DOHH2 (cell line): Measurements from ENCODE around the gene RPA1.

ENCODE experiments used
- H3F3A ChIP-seq: fragments of 200-600 bp; sonication (generic), shearing (Covaris generic); 2 replicates; pipeline ENCODE4 v1.6.0; 2016; ENCODE audit warnings: antibody characterized with exemption, mild to moderate bottlenecking; ENCODE audit not compliant: control insufficient read depth, insufficient read depth
- H3K27ac ChIP-seq: fragments of 200-600 bp; sonication (generic); 2 replicates; pipeline ENCODE4 v1.5.1; 2014; ENCODE audit warnings: low read depth, mild to moderate bottlenecking, low read length, moderate library complexity
- H3K27me3 ChIP-seq: fragments of 200-600 bp; sonication (generic); 2 replicates; pipeline ENCODE4 v1.6.1; 2014; ENCODE audit warnings: mild to moderate bottlenecking, low read length, mixed read lengths; ENCODE audit not compliant: control insufficient read depth
- H3K36me3 ChIP-seq: fragments of 200-600 bp; sonication (generic); 2 replicates; pipeline ENCODE4 v1.6.1; 2014; ENCODE audit warnings: mild to moderate bottlenecking, low read length, moderate library complexity, mixed read lengths; ENCODE audit not compliant: control insufficient read depth
- H3K4me1 ChIP-seq: fragments of 200-600 bp; sonication (generic); 2 replicates; pipeline ENCODE4 v1.6.1; 2014; ENCODE audit warnings: mild to moderate bottlenecking, low read length, mixed read lengths; ENCODE audit not compliant: control insufficient read depth
- H3K4me2 ChIP-seq: fragments of 200-600 bp; sonication (generic); 2 replicates; pipeline ENCODE4 v1.6.0; 2014; ENCODE audit warnings: mild to moderate bottlenecking, low read length, moderate library complexity
- H3K4me3 ChIP-seq: fragments of 200-600 bp; sonication (generic); 2 replicates; pipeline ENCODE4 v1.5.1; 2014; ENCODE audit warnings: mild to moderate bottlenecking, low read length, mixed read lengths
- H3K79me2 ChIP-seq: fragments of 200-600 bp; sonication (generic); 2 replicates; pipeline ENCODE4 v1.6.1; 2014; ENCODE audit warnings: mild to moderate bottlenecking, low read length, mixed read lengths; ENCODE audit not compliant: control insufficient read depth
- H3K9me2 ChIP-seq: fragments of 200-600 bp; sonication (generic); replicated peaks from 2 replicates; pipeline ENCODE4 v1.6.1; 2014; ENCODE audit warnings: mild to moderate bottlenecking, low read length, mixed read lengths; ENCODE audit not compliant: control insufficient read depth
- H3K9me3 ChIP-seq: fragments of 200-600 bp; sonication (generic); 2 replicates; pipeline ENCODE4 v1.6.1; 2014; ENCODE audit warnings: antibody characterized with exemption, low read length, mixed read lengths; ENCODE audit not compliant: control insufficient read depth, insufficient read depth
- H4K20me1 ChIP-seq: fragments of 200-600 bp; sonication (generic); 2 replicates; pipeline ENCODE4 v1.6.0; 2014; ENCODE audit warnings: low read depth, mild to moderate bottlenecking, antibody characterized with exemption, low read length, moderate library complexity; ENCODE audit not compliant: control insufficient read depth, insufficient read depth
- EZH2phosphoT487 ChIP-seq: fragments of 200-600 bp; sonication (generic); IDR thresholded peaks from 2 replicates; pipeline ENCODE4 v1.6.1; 2017; ENCODE audit warnings: borderline replicate concordance, mild to moderate bottlenecking, antibody characterized with exemption, low read length, moderate library complexity, mixed read lengths
- TF ChIP-seq, protein P1 (sequence below): fragments of 200-600 bp; sonication (generic); IDR thresholded peaks from one replicate; pipeline ENCODE4 v1.5.1; 2014; ENCODE audit warnings: antibody characterized with exemption, mild to moderate bottlenecking, low read depth, low read length; ENCODE audit not compliant: poor library complexity, severe bottlenecking

RPA1 gene

DNA sequence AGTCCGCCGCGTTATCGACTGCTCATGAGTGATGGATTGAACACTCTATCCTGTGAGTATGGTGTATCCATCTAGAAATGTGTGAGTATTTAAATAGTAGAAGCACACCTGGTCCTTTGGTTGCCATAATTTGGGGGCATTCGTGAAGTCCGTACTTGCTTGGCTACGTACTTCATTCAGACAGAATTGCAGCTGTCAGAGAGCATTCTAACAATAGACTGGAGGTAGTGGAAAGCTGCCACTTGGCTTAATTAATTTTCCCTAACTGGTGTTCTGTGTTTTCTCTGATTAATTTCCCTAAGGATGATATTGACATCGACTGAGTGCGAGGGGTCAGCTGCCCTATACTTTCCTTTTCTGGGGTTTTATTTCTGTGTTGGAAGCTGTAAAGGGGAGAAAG is 14.1 kb downstream of the RPA1 start:
- Histone ChIP-seq H3F3A (0 out of 2 replicates have a peak, but pooled peaks cover 2% of the 10 kb centered on the region), H3K9me2 (no peaks in the 10 kb centered on the region), H3K27ac (no peak overlapping the region), H4K20me1 (0 out of 2 replicates have a peak, but pooled peaks cover 3% of the 10 kb centered on the region), H3K9me3 (no peaks in the 10 kb centered on the region), H3K27me3 (no peaks in the 10 kb centered on the region), H3K4me2 (no peak overlapping the region), H3K36me3 (peaks cover 71% of the 10 kb centered on the region), H3K4me3 (no peak overlapping the region), H3K4me1 (no peaks in the 10 kb centered on the region), H3K79me2 (peaks cover 56% of the 10 kb centered on the region)
- TF ChIP-seq, protein P1, sequence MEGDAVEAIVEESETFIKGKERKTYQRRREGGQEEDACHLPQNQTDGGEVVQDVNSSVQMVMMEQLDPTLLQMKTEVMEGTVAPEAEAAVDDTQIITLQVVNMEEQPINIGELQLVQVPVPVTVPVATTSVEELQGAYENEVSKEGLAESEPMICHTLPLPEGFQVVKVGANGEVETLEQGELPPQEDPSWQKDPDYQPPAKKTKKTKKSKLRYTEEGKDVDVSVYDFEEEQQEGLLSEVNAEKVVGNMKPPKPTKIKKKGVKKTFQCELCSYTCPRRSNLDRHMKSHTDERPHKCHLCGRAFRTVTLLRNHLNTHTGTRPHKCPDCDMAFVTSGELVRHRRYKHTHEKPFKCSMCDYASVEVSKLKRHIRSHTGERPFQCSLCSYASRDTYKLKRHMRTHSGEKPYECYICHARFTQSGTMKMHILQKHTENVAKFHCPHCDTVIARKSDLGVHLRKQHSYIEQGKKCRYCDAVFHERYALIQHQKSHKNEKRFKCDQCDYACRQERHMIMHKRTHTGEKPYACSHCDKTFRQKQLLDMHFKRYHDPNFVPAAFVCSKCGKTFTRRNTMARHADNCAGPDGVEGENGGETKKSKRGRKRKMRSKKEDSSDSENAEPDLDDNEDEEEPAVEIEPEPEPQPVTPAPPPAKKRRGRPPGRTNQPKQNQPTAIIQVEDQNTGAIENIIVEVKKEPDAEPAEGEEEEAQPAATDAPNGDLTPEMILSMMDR = no peak
- no peak for TF ChIP-seq EZH2phosphoT487

DNA sequence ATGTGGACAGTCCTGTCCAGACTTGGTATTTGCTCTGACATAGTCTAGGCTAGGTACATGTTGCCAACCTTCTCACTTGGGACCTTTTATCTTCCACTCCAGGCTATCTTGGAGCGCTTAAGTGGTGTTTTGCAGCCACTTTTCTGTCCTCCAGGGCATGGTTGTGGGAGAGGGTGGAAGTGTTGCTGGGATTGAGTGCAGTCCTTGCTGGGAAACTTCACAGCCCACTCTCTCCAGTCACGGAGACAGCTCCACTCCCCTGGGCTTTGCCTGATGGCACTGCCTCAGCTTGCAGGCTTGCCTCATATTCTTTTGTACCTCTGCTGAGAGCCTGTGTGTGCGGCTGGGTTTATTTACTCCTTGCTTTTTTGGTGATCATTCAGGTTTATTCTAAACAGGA is 17.4 kb downstream of the RPA1 start:
- TF ChIP-seq, protein P1 = no peak
- no peak for TF ChIP-seq EZH2phosphoT487
- Histone ChIP-seq H3K4me2 (no peak overlapping the region), H3K27ac (no peak overlapping the region), H3K36me3 (peaks cover 85% of the 10 kb centered on the region), H3K9me3 (no peaks in the 10 kb centered on the region), H3F3A (peaks cover 6% of the 10 kb centered on the region; the same call in 1 of the 2 replicates), H4K20me1 (0 out of 2 replicates have a peak, but pooled peaks cover 3% of the 10 kb centered on the region), H3K9me2 (no peaks in the 10 kb centered on the region), H3K27me3 (no peaks in the 10 kb centered on the region), H3K79me2 (peaks cover 27% of the 10 kb centered on the region), H3K4me3 (no peak overlapping the region), H3K4me1 (no peaks in the 10 kb centered on the region)

DNA sequence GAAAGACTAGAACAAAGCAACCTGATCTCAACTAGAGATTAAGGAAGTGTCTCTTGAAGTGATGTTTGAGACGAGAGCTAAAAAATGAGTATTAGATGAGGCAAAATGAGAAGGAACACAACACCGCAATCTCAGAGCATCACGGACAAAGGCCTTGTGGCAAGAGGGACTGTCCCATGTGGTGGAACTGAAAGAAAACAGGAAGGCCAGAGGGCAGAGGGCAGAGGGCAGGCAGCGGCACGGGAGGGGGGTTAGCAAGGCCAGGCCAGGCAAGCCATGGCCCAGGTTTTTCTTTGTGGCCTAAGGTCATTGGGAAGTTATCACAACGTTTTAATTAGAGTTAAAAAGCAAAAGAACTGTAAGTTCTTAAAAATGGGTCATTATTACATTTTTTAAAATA is 22.5 kb downstream of the RPA1 start:
- no peak overlapping the region for H3K4me2 ChIP-seq
- H4K20me1 ChIP-seq = no peaks in the 10 kb centered on the region
- no peaks in the 10 kb centered on the region for H3K9me3 ChIP-seq
- no peak overlapping the region for H3K27ac ChIP-seq
- peaks cover 5% of the 10 kb centered on the region; the same call in 1 of the 2 replicates for H3K79me2 ChIP-seq
- TF ChIP-seq, protein P1 = no peak
- no peak for TF ChIP-seq EZH2phosphoT487
- H3K4me3 ChIP-seq = no peak overlapping the region
- no peaks in the 10 kb centered on the region for H3K27me3 ChIP-seq
- no peaks in the 10 kb centered on the region for H3K9me2 ChIP-seq
- H3F3A ChIP-seq = peaks cover 13% of the 10 kb centered on the region; the same call in 1 of the 2 replicates
- H3K36me3 ChIP-seq = peaks cover 79% of the 10 kb centered on the region
- no peaks in the 10 kb centered on the region for H3K4me1 ChIP-seq
